ENCODE measurements around the gene DNAJC5. TPM values are rescaled to one million over a fixed set of nuclear protein-coding genes. Genes with fewer than 3 reads are reported as not detected.

Gene DNAJC5
- total and polyA plus RNA-seq, 9 of the 15 experiments (the other 6 are each of a cell fraction or from before 2014, with no cell fraction given), result 0.95 to 42.8 (median 23.4) TPM

- TF ChIP-seq MGA (IDR thresholded peaks at IDR 0.05) (peak; percentile 84; the same call in 1 of the 2 replicates), PHF8 (IDR thresholded peaks at IDR 0.05; ENCODE audit: borderline replicate concordance, low read length) (peak; percentile 94), ARID1B (IDR thresholded peaks at IDR 0.05) (no peak), SPI1 (IDR thresholded peaks at IDR 0.05; ENCODE audit: borderline replicate concordance, low read depth, low read length) (peak; percentile 62), MAFG (tag; conservative IDR thresholded peaks at IDR 0.05) (no peak), ZBTB43 (CRISPR knock-in tag; IDR thresholded peaks at IDR 0.05) (no peak), E2F1 (CRISPR knock-in tag; IDR thresholded peaks at IDR 0.05) (peak; percentile 18; the same call in 1 of the 2 replicates), RBFOX2 (IDR thresholded peaks at IDR 0.05; ENCODE audit: low read depth, low read length) (peak; percentile 89), NBN (IDR thresholded peaks at IDR 0.05; ENCODE audit: low read depth) (peak; percentile 23; the same call in 1 of the 2 replicates), CHD1 (IDR thresholded peaks at IDR 0.05; ENCODE audit: low read length) (no peak), KDM2B (CRISPR knock-in tag; IDR thresholded peaks at IDR 0.05) (peak; percentile 81), TAF9B (IDR thresholded peaks at IDR 0.05; ENCODE audit: partially characterized antibody) (peak; percentile 13), ELF2 (CRISPR knock-in tag; IDR thresholded peaks at IDR 0.05) (peak; percentile 90)
Measured at GRCh38 chr20:63980806-63981728, 86.1 kb downstream of the DNAJC5 start, which contains the start of gene PRPF6 (continued).
